Stimulated activated CD4-positive, alpha-beta T cell treated with anti-CD3 and anti-CD28 coated beads, TNF-alpha, amount 100 ng/mL, for 1 hour (primary cell): ENCODE measurements around the gene OAF.
"Not testable (repeated sequence)": the region's sequence is repeated elsewhere in the genome, so short reads cannot be mapped to it uniquely, and the experiment has no call there.

Experiments used
- DNase-seq, 3 donors: peaks; one replicate each; pipeline ENCODE4 v3.0.0-alpha.2; 2020; ENCODE audit warnings: low read depth in 3 of 3, low spot score in 1 of 3

The OAF gene

DNA sequence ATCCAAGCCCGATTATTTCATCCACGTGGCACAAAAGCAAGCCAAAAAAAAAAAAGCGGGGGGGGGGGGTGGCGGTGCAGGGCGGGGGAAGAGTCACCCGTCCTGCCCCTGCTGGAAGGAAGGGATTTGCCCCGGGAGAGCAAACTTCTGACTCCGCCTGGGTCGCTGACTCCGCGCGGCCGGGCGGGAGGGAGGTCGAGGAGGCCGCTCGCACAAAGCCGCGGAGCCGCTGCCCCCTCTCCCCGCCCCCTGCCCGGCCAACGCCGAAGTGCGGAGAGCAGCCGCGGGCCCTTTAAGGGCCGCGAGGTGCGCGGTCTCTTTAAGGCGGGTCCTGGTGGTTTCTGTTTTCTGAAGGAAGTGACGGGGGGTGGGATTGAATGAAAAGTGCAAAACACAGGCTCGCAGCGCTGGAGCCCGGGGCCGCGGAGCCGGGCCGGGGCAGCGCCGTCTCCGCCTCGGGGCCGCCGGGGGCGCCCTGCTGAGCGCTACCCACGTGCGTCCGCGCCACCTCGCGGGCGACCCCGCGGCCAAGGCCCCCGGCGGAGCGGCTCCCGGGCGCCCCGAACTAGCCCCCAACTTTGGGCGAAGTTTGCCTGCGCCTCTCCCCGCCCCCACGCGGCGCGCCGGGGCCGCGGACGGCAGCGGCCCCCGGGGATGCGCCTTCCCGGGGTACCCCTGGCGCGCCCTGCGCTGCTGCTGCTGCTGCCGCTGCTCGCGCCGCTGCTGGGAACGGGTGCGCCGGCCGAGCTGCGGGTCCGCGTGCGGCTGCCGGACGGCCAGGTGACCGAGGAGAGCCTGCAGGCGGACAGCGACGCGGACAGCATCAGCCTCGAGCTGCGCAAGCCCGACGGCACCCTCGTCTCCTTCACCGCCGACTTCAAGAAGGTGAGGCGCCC lies at the start of gene OAF:
OAF (plus strand) TSS at position 407 of the 896 bp plus-strand sequence; CDS start at position 655, 248 bp downstream.
- DNase-seq: peak; percentile 8 to 22 (median 12)

- no peak for DNase-seq
Measured at GRCh38 chr11:120167659-120168058, 43.2 kb upstream of the OAF start.

DNA sequence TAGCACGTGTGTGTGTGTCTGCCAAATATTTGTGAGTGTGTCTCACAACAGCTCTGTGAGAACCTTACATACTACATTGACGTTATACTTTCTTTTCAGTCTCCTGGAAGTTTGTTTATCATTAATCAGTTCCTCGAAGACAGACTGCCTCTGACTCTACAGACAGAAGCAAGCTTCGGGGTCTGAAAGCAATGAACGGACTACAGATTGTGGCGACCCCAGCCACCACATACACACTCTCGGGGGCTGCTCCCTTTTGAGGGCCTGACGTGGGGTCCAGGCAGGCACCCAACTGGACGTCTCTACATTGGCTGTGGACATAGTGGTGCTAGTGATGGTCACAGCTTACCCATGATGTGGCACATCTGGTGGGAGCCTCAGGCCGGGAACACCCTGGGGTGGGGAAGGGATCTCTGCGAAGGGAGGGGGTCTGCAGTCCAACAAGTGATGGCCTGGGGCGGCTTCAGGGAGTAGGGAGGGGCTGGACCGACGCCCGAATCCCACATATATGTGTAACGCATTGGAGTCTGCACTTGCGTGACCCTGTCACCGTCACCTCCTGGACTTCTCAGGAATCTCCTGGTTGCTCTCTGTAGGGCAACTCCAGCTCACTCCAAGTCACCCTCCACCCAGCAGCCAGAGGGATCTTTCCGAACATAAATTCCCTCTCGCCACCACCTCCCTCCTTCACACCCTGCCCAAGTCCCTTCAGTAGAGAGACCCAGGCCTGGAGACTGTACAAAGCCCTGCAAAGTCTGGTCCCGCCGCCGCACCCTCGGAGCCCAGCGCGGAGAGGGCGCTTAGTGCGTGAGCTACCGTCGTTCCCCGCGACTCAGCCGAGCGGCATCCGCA lies 42.5 kb upstream of the OAF start:
- no peak for DNase-seq

DNA sequence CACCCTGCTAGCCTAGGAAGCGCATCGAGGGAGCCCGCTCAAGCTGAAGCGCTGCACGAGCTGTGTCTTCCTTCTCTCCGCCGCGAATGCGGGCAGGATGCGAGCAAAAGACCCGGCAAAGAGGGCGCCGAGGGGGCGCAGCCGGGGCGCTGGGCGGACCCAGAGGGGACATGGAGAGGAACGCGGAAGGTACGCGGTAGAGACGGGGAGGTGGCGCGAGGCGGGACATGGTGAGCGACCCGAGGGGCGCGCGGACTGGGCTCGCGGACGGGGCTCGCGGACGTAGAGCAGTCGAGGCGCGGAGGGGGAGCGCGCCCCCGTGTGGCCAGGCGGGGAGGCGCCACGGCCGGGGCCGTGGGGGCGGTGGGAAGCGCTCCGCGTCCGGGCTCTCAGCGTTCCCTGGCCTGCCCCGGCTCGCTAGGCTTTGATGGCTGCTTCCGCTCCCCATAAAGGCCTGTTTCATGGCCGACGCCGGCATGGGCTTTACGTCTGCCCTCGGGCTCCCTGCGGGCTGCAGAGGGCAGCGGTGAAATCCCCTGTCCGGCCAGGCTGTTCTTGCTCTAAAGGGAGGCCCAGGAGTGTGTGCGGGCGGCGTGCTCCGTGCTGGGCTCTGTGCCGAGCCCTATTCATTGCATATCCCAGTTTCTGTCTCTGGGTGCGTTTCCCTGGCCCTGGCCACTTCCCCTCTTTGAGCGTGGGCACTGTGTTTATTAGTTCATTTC lies 41.7 kb upstream of the OAF start:
- DNase-seq: peak in 2 of 3 donors; percentile 9 to 51

DNA sequence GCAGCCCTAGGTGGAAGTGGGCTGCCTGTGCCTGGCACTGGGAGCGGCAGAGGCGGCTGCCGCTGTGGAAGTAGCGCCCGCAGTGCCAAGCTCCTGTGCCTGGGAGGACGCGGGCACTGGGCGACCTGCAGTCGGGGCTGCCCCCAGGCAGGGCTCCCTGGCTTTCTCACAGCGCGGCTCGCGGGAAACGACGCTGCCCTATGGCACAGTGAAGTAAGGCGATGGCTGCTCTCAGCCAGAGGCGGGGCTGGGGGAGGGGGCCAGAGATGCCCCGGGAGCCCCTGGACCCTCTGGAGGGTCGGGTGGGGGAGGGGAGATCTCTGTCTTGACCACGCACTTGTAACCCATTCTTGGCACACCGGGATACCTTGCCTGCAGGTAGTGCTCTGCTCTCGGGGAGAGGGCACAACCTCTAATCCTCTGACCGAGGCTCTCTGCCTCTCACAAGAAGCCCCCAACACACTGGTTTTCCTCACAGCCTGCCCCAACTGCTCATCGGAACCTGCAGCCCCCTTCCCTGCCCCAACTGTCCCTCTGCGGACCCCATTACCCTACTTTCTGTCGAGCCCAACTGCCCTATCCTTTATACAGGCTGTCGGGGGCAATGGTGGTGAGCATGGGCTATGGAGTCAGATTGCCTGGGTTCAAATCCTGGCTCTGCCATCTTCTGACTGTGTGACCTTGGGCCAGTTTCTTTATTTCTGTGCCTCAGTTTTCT lies 40.7 kb upstream of the OAF start:
- no peak for DNase-seq

- no peak for DNase-seq
Measured at GRCh38 chr11:120170741-120171261, 40.0 kb upstream of the OAF start.

DNA sequence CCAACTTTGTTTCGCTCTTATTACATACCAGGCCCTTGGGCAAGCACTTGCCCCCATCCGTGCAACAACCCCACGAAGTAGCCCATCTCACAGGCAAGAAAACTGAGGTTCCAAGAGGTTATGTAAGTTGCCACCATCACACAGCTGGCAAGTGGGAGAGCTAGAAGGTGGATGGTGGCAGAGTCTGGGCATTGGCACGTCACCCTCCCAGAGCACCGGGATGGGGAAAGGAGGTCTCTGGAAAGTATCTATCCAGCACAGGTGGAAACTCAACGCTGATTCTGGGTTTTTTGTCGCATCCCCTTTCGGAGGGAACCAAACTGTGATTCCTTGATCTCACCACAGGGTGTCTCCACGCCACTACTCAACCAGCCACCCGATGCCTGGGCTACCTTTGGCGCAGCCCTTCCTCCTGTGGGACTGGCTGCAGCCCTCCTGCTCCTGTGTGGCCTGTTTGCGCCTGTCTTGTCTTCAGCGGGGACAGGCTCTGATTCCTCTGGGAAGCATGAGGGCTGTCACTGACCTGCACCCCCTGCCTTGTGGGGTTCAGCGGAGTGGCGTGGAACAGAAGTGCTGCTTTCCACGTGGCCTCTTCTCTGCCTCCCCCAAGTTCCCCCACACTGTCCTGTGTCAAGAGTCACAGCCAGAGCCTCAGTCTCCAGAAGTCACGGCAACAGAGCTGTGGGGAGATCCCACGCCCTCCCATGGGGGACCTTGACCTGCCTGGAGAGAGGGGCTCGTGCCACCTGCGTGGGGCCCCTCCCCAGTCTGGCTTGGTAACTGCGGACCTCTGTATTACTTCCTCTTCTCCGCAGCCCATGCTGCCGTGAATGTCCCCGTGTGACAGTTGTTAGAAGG lies 38.5 kb upstream of the OAF start:
- peak in 1 of 3 donors; percentile 20 for DNase-seq

DNA sequence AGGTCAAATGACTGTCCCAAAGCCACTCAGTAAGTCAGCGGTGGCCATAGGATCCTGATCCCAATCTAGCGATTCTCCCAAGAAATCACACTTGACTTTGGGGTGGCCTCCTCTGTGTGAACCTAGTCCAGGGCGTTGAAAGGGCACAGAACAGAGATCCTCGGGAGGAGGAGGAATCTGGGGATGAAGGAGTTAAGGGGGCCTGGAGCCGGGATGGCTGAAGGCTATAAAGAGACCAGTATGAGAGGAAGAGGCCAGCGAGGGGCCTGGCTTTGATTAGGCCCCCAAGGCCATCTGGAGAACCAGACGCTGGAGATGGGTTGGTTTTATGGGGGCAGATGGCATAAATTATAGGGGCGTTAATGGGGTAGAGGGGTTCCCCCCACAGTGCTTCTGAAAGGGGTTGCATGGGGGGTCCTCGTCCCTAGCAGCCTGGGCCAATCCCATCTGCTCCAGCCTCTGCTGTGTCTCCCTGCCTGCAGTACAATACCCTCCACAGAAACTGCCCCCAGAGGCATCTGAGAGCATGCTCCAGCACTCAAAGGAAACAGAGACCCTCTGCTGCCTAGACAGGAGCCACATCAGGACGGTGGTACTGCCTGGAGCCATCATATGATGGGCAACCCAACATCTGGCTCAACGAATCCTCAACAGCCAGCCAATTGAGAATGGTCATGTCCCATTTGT lies 37.7 kb upstream of the OAF start:
- no peak for DNase-seq

GRCh38 chr11:120173807-120174206 lies 37.0 kb upstream of the OAF start:
- DNase-seq: no peak

DNA sequence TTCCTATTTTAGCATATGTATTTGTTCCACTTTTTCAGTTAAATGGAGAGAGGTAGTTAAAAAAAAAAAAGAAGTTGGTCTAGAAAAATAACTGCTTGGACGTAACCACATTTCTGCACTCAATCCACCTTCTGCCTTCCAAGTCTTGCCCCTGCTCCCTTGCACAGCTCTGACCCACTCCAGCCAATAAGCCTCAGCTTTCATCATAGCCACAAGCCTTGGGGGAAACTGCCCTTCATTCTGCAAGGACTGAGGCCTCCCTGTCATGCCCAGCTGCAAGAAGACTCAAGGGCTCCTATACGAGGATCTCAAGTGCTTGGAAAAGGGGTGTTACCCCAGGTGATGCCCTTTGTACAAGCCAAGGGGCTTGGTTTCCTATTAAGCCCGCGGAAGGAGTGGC lies 36.0 kb upstream of the OAF start:
- DNase-seq: no peak

DNA sequence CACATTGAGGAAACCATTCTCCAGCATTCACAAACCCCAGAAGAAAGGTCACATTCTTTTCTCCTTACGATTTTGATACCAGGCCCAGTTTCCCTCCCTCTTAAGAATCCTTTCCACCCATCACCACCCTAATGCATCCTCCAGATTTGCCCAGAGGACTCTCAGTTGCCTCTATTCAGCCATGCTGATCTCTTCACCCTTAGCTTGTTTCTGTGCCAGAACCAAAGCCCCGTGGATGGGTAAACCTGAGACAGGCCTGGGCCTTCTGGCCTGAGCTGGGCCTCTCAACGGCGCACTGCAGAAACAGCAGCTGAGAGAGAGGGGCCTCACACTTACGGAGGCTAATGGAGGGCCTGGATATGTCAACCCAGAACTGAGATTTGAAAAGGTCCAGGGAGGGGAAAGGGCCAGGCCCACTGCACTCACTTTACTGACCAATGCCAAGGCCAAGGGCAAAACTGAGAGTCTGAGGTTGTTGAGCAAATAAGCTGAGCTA lies 32.2 kb upstream of the OAF start:
- DNase-seq: no peak

DNA sequence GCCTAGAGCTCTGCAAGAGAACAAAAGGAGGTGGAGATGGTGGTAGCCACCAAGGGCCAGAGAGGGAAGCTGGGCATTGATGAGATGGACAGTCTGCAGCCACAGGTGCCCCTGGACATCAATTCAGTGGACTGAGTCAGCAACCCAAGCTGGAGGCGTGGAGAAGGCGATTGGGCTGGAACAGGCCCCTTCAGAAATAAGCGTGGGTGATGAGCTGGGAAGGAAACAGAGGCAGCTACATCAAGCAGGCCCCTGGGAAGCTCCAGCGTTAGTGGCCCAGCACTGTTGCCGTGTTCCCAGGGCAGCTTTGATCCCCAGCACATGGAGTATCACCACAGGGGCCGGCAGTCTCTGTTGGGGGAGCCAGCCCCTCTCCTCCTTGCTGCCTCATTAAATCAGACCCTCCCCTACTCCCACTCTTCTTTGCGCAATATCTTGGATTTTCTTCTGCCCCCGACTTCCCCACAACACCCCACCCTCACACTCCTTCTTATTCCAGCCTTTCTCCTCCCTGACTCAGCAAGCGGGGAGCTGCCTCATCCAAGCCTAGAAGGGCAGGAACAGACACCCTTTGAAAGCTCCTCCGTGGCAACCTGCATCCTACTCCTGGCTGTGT lies 31.7 kb upstream of the OAF start:
- DNase-seq: no peak

DNA sequence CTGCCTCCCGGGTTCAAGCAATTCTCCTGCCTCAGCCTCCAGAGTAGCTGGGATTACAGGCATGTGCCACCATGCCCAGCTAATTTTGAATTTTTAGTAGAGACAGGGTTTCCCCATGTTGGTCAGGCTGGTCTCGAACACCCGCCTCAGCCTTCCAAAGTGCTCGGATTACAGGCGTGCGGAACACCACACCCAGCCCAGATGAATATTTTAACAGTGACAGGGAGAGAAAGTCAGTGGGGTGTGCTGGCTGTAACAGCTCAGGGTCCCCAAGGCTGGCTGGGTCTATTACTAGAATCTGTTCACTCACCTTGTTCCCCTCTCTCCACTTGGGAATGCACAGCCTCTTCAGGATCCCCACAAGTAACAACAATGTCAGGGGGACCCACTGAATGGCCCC lies 30.8 kb upstream of the OAF start:
- not testable (repeated sequence) for DNase-seq

- DNase-seq: no peak
Measured at GRCh38 chr11:120180551-120181232, 30.1 kb upstream of the OAF start.

- DNase-seq: no peak
Measured at GRCh38 chr11:120181376-120181975, 29.4 kb upstream of the OAF start.

DNA sequence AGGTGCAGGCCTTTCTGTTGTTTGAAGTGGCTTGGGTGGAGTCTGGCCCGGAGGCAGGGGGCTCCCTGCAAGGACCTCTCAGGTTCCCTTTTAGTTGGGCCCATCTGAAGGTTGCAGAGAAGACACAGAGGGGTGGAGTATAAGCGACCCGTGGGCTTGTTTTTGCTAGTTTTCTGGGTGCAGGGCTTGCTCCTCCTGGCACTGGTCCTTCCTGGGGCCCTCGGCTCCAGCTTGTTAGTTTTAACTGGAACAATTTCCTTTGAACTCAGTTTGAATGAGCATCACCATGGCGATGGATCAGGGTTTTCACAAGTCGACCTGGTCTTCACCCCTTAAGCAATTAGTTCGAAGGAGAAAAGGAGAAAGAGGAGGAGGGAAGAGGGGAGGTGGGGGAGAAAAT lies 28.5 kb upstream of the OAF start:
- no peak for DNase-seq

GRCh38 chr11:120182790-120183491 lies 27.9 kb upstream of the OAF start:
- no peak for DNase-seq
